SK-N-SH (cell line): ENCODE data around the gene NAT8L. TPM values are rescaled to one million over a fixed set of nuclear protein-coding genes. Genes with fewer than 3 reads are reported as not detected.

Source experiments
- CTCF ChIA-PET: fragments of 300-600, 350-600 bp; formaldehyde crosslinking; extraction: SDS; loops from one replicate; lab custom pipeline; 2021; lab: Yijun Ruan, JAX
- POLR2A ChIA-PET: fragments of 350-600 bp; sonication (Branson Sonifier 250); formaldehyde crosslinking; extraction: SDS; loops from one replicate; lab custom pipeline; 2020; ENCODE audit warnings: antibody characterized with exemption, inconsistent platforms; lab: Yijun Ruan, JAX
- DNase-seq: peaks from one replicate; pipeline ENCODE4 v3.0.0; 2012
- H2AFZ ChIP-seq: fragments of 200-600 bp; sonication (generic); 2 replicates; pipeline ENCODE4 v1.8.1; 2016; ENCODE audit warnings: antibody characterized with exemption, mild to moderate bottlenecking, low read depth
- H3F3A ChIP-seq: fragments of 200-600 bp; sonication (generic); replicated peaks from 2 replicates; pipeline ENCODE3; 2016; ENCODE audit warnings: antibody characterized with exemption, mild to moderate bottlenecking; ENCODE audit not compliant: insufficient read depth
- H3K27ac ChIP-seq, 2 experiments: fragments of 200-500 bp in 1 of 2; fragments of 200-600 bp in 1 of 2; sonication (Bioruptor generic) in 1 of 2; sonication (generic), shearing (Covaris generic) in 1 of 2; 2 replicates each; pipeline versions ENCODE4 v1.5.1 to v1.6.1; 2014 to 2016; ENCODE audit warnings: low read depth in 2 of 2, inconsistent platforms in 1 of 2, low read length in 1 of 2, mild to moderate bottlenecking in 1 of 2, mixed read lengths in 1 of 2
- H3K27me3 ChIP-seq: fragments of 200-600 bp; sonication (generic), shearing (Covaris generic); 2 replicates; pipeline ENCODE4 v1.6.1; 2016; ENCODE audit warnings: mixed run types; ENCODE audit not compliant: insufficient read depth
- H3K36me3 ChIP-seq, 2 experiments: fragments of 200-500 bp in 1 of 2; fragments of 200-600 bp in 1 of 2; sonication (Bioruptor generic) in 1 of 2; sonication (generic) in 1 of 2; replicated peaks in 1 of 2; 2 replicates each; pipeline versions ENCODE3 to v1.5.1; 2014 to 2016; ENCODE audit warnings: low read length in 1 of 2, mild to moderate bottlenecking in 1 of 2; ENCODE audit not compliant: insufficient read depth in 2 of 2, control insufficient read depth in 1 of 2
- H3K4me1 ChIP-seq, 2 experiments: fragments of 200-500 bp in 1 of 2; fragments of 200-600 bp in 1 of 2; sonication (Bioruptor generic) in 1 of 2; sonication (generic), shearing (Covaris generic) in 1 of 2; 2 replicates each; pipeline versions ENCODE4 v1.5.1 to v1.6.1; 2014 to 2016; ENCODE audit warnings: low read depth in 1 of 2, low read length in 1 of 2, mixed run types in 1 of 2; ENCODE audit not compliant: insufficient read depth in 2 of 2, control insufficient read depth in 1 of 2
- H3K4me2 ChIP-seq: fragments of 200-600 bp; sonication (generic), shearing (Covaris generic); 2 replicates; pipeline ENCODE4 v1.6.1; 2017; ENCODE audit warnings: mixed run types
- H3K4me3 ChIP-seq, 2 experiments: fragments of 200-500 bp in 1 of 2; fragments of 200-600 bp in 1 of 2; sonication (Bioruptor generic) in 1 of 2; sonication (generic), shearing (Covaris generic) in 1 of 2; 2 replicates each; pipeline versions ENCODE4 v1.5.1 to v1.8.1; 2014 to 2016; ENCODE audit warnings: low read depth in 2 of 2, inconsistent platforms in 1 of 2, low read length in 1 of 2, mild to moderate bottlenecking in 1 of 2, mixed read lengths in 1 of 2, moderate library complexity in 1 of 2
- H3K79me2 ChIP-seq: fragments of 200-600 bp; sonication (generic); 2 replicates; pipeline ENCODE4 v1.8.1; 2017; ENCODE audit warnings: mild to moderate bottlenecking; ENCODE audit not compliant: insufficient read depth
- H3K9ac ChIP-seq: fragments of 200-600 bp; sonication (generic); 2 replicates; pipeline ENCODE4 v1.6.1; 2017; ENCODE audit warnings: mixed run types
- H3K9me2 ChIP-seq: fragments of 200-600 bp; sonication (generic); 2 replicates; pipeline ENCODE4 v1.6.1; 2017; ENCODE audit warnings: mixed run types
- H3K9me3 ChIP-seq: fragments of 200-600 bp; sonication (generic); 2 replicates; pipeline ENCODE4 v1.6.1; 2017; ENCODE audit warnings: mixed run types, mild to moderate bottlenecking, moderate library complexity
- H4K20me1 ChIP-seq: fragments of 200-600 bp; sonication (generic); 2 replicates; pipeline ENCODE4 v1.6.1; 2017; ENCODE audit warnings: mild to moderate bottlenecking, mixed run types; ENCODE audit not compliant: insufficient read depth
- CHD2 ChIP-seq: fragments of 150-350 bp; IDR thresholded peaks from 2 replicates; pipeline ENCODE4 v1.6.1; 2018; ENCODE audit warnings: low read length; ENCODE audit not compliant: partially characterized antibody
- CTCF ChIP-seq: fragments of 200-600 bp; sonication (generic); IDR thresholded peaks from 2 replicates; pipeline ENCODE4 v1.6.1; 2017; ENCODE audit warnings: antibody characterized with exemption, mild to moderate bottlenecking, moderate library complexity
- ELF1 ChIP-seq: IDR thresholded peaks from 2 replicates; pipeline ENCODE4 v1.4.0; 2012
- GABPA ChIP-seq: IDR thresholded peaks from 2 replicates; pipeline ENCODE4 v1.4.0; 2012; ENCODE audit warnings: low read depth, mild to moderate bottlenecking
- GATA2 ChIP-seq: sonication (generic); formaldehyde crosslinking; IDR thresholded peaks from 2 replicates; pipeline ENCODE4 v1.5.0; 2020; ENCODE audit warnings: mild to moderate bottlenecking, missing genetic modification reagents
- JUND ChIP-seq: IDR thresholded peaks from 2 replicates; pipeline ENCODE4 v1.4.0; 2012
- MXI1 ChIP-seq: IDR thresholded peaks from 2 replicates; pipeline ENCODE4 v1.6.1; 2012; ENCODE audit warnings: mild to moderate bottlenecking, low read depth, low read length, improper control_type of control experiment
- REST ChIP-seq: IDR thresholded peaks from 2 replicates; pipeline ENCODE4 v1.6.1; 2012; ENCODE audit warnings: mild to moderate bottlenecking, low read depth, low read length, moderate library complexity
- RFX5 ChIP-seq: IDR thresholded peaks from 2 replicates; pipeline ENCODE4 v1.6.1; 2012; ENCODE audit warnings: mild to moderate bottlenecking, improper control_type of control experiment, low read length
- SIN3A ChIP-seq: IDR thresholded peaks from 2 replicates; pipeline ENCODE4 v1.6.1; 2012; ENCODE audit warnings: low read depth, mild to moderate bottlenecking, low read length, moderate library complexity, borderline replicate concordance
- SMC3 ChIP-seq: IDR thresholded peaks from 2 replicates; pipeline ENCODE4 v1.6.1; 2012; ENCODE audit warnings: low read depth, low read length, improper control_type of control experiment
- TAF1 ChIP-seq: IDR thresholded peaks from 2 replicates; pipeline ENCODE4 v1.6.1; 2012; ENCODE audit warnings: low read depth, mild to moderate bottlenecking, low read length, moderate library complexity, borderline replicate concordance
- TCF12 ChIP-seq: IDR thresholded peaks from 2 replicates; pipeline ENCODE4 v1.4.0; 2012
- YY1 ChIP-seq: IDR thresholded peaks from 2 replicates; pipeline ENCODE4 v1.4.0; 2012; ENCODE audit warnings: low read depth, mild to moderate bottlenecking
- WGBS: methylation state at CpG from one replicate; pipeline ENCODE4 v1.1.6; 2017; ENCODE audit warnings: low lambda C conversion rate; 5-methylcytosine and 5-hydroxymethylcytosine counted together
- polyA plus RNA-seq, 3 experiments: library from polyadenylated mRNA; depleted of rRNA; stranded (reverse); fragments of >200 nt; gene quantifications; 2 replicates each; pipeline ENCODE4 v1.2.3, GENCODE V29; 2012
- TF ChIP-seq, protein P1 (sequence below): fragments of 150-350 bp; IDR thresholded peaks from 2 replicates; pipeline ENCODE4 v1.6.1; 2017; ENCODE audit warnings: antibody characterized with exemption, low read length, low read depth, borderline replicate concordance
- TF ChIP-seq, protein P2 (sequence below): fragments of 150-350 bp; IDR thresholded peaks from 2 replicates; pipeline ENCODE4 v1.6.1; 2016; ENCODE audit warnings: mild to moderate bottlenecking, low read depth, low read length
- TF ChIP-seq, protein P3 (sequence below): IDR thresholded peaks from 2 replicates; pipeline ENCODE4; 2012
- TF ChIP-seq, protein P4 (sequence below): IDR thresholded peaks from 2 replicates; pipeline ENCODE4 v1.4.0; 2012; ENCODE audit warnings: low read depth, borderline replicate concordance

Gene NAT8L
- polyA plus RNA-seq, 1 of the 3 experiments (the other 2 are of a cell fraction), result 0.43 TPM

- Histone ChIP-seq H2AFZ (no peak overlapping the region), H3K27me3 (no peaks in the 10 kb centered on the region), H3K4me2 (no peak overlapping the region), H3K9me2 (no peaks in the 10 kb centered on the region), H3K4me3 (no peak overlapping the region), H3K27ac (no peak overlapping the region), H4K20me1 (no peaks in the 10 kb centered on the region), H3K4me1 (no peaks in the 10 kb centered on the region), H3F3A (no peaks in the 10 kb centered on the region), H3K79me2 (no peaks in the 10 kb centered on the region), H3K36me3 (no peaks in the 10 kb centered on the region), H3K9me3 (no peaks in the 10 kb centered on the region), H3K9ac (no peak overlapping the region)
- POLR2A ChIA-PET, result interaction anchor here (0.7 kb wide), 1 partner anchor 9 kb away, joined by 3 read pairs; no protein-coding TSS in a partner anchor
- CTCF ChIA-PET, result interaction anchor here (0.9 kb wide), 1 partner anchor 36 kb away, joined by 3 read pairs; no protein-coding TSS in a partner anchor
- TF ChIP-seq MXI1 (no peak), GABPA (no peak)
- DNase-seq, result no peak
- WGBS, result 45% methylated on average over 9 of the region's 9 CpGs
Observed at GRCh38 chr4:2078584-2078983, 19.5 kb downstream of the NAT8L start.

DNA sequence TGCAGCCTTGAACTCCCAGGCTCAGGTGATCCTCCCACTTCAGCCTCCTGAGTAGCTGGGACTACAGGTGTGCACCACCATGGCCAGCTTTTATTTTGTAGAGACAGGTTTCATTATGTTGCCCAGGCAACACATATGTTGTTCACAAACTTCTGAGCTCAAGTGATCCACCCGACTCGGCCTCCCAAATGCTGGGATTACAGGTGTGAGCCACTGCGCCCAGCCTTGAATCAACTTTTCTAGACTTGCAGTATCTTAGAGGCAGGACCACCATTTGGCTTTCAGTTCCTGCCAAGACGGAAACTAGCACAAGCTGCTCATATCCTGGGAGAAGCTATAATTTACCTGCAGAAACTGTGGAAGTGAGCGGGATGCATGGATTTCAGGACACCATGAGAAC is 19.9 kb downstream of the NAT8L start:
- Histone ChIP-seq H3K4me2 (no peak overlapping the region), H3K27me3 (no peaks in the 10 kb centered on the region), H4K20me1 (no peaks in the 10 kb centered on the region), H3K9me3 (no peaks in the 10 kb centered on the region), H3K9ac (no peak overlapping the region), H3K4me3 (no peak overlapping the region), H3K79me2 (no peaks in the 10 kb centered on the region), H3K9me2 (no peaks in the 10 kb centered on the region), H3K4me1 (no peaks in the 10 kb centered on the region), H2AFZ (no peak overlapping the region), H3K27ac (no peak overlapping the region), H3K36me3 (no peaks in the 10 kb centered on the region), H3F3A (no peaks in the 10 kb centered on the region)
- DNase-seq, result no peak
- POLR2A ChIA-PET, result interaction anchor here (0.7 kb wide), 1 partner anchor 9 kb away, joined by 3 read pairs; no protein-coding TSS in a partner anchor
- 90% methylated on average over 5 of the region's 5 CpGs for WGBS
- CTCF ChIA-PET, result interaction anchor here (0.9 kb wide), 1 partner anchor 35 kb away, joined by 3 read pairs; no protein-coding TSS in a partner anchor
- TF ChIP-seq, protein P1, sequence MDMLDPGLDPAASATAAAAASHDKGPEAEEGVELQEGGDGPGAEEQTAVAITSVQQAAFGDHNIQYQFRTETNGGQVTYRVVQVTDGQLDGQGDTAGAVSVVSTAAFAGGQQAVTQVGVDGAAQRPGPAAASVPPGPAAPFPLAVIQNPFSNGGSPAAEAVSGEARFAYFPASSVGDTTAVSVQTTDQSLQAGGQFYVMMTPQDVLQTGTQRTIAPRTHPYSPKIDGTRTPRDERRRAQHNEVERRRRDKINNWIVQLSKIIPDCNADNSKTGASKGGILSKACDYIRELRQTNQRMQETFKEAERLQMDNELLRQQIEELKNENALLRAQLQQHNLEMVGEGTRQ, result no peak
- TF ChIP-seq TAF1, result no peak
- no peak for TF ChIP-seq SMC3
- TF ChIP-seq REST, result no peak
- TF ChIP-seq GATA2, result no peak
- TF ChIP-seq, protein P2, sequence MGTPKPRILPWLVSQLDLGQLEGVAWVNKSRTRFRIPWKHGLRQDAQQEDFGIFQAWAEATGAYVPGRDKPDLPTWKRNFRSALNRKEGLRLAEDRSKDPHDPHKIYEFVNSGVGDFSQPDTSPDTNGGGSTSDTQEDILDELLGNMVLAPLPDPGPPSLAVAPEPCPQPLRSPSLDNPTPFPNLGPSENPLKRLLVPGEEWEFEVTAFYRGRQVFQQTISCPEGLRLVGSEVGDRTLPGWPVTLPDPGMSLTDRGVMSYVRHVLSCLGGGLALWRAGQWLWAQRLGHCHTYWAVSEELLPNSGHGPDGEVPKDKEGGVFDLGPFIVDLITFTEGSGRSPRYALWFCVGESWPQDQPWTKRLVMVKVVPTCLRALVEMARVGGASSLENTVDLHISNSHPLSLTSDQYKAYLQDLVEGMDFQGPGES, result no peak
- TF ChIP-seq CHD2, result no peak
- no peak for TF ChIP-seq RFX5
- TF ChIP-seq, protein P3, sequence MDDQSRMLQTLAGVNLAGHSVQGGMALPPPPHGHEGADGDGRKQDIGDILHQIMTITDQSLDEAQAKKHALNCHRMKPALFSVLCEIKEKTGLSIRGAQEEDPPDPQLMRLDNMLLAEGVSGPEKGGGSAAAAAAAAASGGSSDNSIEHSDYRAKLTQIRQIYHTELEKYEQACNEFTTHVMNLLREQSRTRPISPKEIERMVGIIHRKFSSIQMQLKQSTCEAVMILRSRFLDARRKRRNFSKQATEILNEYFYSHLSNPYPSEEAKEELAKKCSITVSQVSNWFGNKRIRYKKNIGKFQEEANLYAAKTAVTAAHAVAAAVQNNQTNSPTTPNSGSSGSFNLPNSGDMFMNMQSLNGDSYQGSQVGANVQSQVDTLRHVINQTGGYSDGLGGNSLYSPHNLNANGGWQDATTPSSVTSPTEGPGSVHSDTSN, result no peak
- no peak for TF ChIP-seq YY1
- no peak for TF ChIP-seq SIN3A
- no peak for TF ChIP-seq JUND
- TF ChIP-seq CTCF, result no peak
- no peak for TF ChIP-seq TCF12
- no peak for TF ChIP-seq ELF1
- TF ChIP-seq, protein P4, sequence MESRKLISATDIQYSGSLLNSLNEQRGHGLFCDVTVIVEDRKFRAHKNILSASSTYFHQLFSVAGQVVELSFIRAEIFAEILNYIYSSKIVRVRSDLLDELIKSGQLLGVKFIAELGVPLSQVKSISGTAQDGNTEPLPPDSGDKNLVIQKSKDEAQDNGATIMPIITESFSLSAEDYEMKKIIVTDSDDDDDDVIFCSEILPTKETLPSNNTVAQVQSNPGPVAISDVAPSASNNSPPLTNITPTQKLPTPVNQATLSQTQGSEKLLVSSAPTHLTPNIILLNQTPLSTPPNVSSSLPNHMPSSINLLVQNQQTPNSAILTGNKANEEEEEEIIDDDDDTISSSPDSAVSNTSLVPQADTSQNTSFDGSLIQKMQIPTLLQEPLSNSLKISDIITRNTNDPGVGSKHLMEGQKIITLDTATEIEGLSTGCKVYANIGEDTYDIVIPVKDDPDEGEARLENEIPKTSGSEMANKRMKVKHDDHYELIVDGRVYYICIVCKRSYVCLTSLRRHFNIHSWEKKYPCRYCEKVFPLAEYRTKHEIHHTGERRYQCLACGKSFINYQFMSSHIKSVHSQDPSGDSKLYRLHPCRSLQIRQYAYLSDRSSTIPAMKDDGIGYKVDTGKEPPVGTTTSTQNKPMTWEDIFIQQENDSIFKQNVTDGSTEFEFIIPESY, result no peak
